HepG2 (cell line): ENCODE measurements around the gene CYLD. TPM values are rescaled to one million over a fixed set of nuclear protein-coding genes. Genes with fewer than 3 reads are reported as not detected.

ENCODE experiments used
- CENPX ChIP-seq: sonication (generic); formaldehyde crosslinking; IDR thresholded peaks from 2 replicates; pipeline ENCODE4 v1.9.0; 2021; ENCODE audit warnings: mild to moderate bottlenecking, missing genetic modification reagents, moderate library complexity
- DPF2 ChIP-seq: sonication (generic); formaldehyde crosslinking; IDR thresholded peaks from 2 replicates; pipeline ENCODE4 v1.4.0; 2020; ENCODE audit warnings: mild to moderate bottlenecking, low read depth, missing genetic modification reagents, borderline replicate concordance
- FOXA1 ChIP-seq, 2 experiments: fragments of 450-650 bp in 1 of 2; sonication (generic) in 1 of 2; formaldehyde crosslinking in 1 of 2; IDR thresholded peaks; 2 replicates each; pipeline versions ENCODE4 v1.4.0 to v1.6.1; 2016 to 2020; ENCODE audit warnings: missing genetic modification reagents in 1 of 2
- HCFC1 ChIP-seq: fragments of 150-350 bp; IDR thresholded peaks from 2 replicates; pipeline ENCODE4 v1.6.1; 2014; ENCODE audit warnings: low read depth, low read length
- MED13 ChIP-seq: sonication (generic); formaldehyde crosslinking; IDR thresholded peaks from 2 replicates; pipeline ENCODE4 v1.5.0; 2020; ENCODE audit warnings: missing genetic modification reagents
- MLLT10 ChIP-seq: sonication (generic); formaldehyde crosslinking; IDR thresholded peaks from 2 replicates; pipeline ENCODE4 v1.4.0; 2020; ENCODE audit warnings: missing genetic modification reagents
- MTF2 ChIP-seq: sonication (generic); formaldehyde crosslinking; IDR thresholded peaks from 2 replicates; pipeline ENCODE4 v1.5.0; 2020; ENCODE audit warnings: missing genetic modification reagents, borderline replicate concordance
- MXD4 ChIP-seq: IDR thresholded peaks from 2 replicates; pipeline ENCODE4 v1.6.1; 2016; ENCODE audit warnings: mild to moderate bottlenecking, missing biosample characterization, missing genetic modification reagents
- RNF219 ChIP-seq: sonication (generic); formaldehyde crosslinking; IDR thresholded peaks from 2 replicates; pipeline ENCODE4 v1.5.0; 2020; ENCODE audit warnings: mild to moderate bottlenecking, missing genetic modification reagents
- THAP9 ChIP-seq: sonication (generic); formaldehyde crosslinking; IDR thresholded peaks from 2 replicates; pipeline ENCODE4; 2020; ENCODE audit warnings: missing genetic modification reagents, mild to moderate bottlenecking, borderline replicate concordance
- YEATS2 ChIP-seq: sonication (generic); formaldehyde crosslinking; IDR thresholded peaks from 2 replicates; pipeline ENCODE4 v1.4.0; 2020; ENCODE audit warnings: missing genetic modification reagents, borderline replicate concordance
- ZMAT3 ChIP-seq: sonication (generic); formaldehyde crosslinking; conservative IDR thresholded peaks from 2 replicates; pipeline ENCODE4 v1.7.0; 2021; ENCODE audit warnings: missing genetic modification reagents
- ZNF253 ChIP-seq: sonication (generic); formaldehyde crosslinking; IDR thresholded peaks from 2 replicates; pipeline ENCODE4 v1.8.0; 2022; ENCODE audit warnings: mild to moderate bottlenecking, missing genetic modification reagents, borderline replicate concordance
- ZNF33A ChIP-seq: sonication (generic); formaldehyde crosslinking; IDR thresholded peaks from 2 replicates; pipeline ENCODE4 v1.5.1; 2020; ENCODE audit warnings: missing genetic modification reagents, mild to moderate bottlenecking, moderate library complexity, borderline replicate concordance
- ZNF674 ChIP-seq: sonication (generic); formaldehyde crosslinking; IDR thresholded peaks from 2 replicates; pipeline ENCODE4 v1.5.0; 2020; ENCODE audit warnings: low read depth, mild to moderate bottlenecking, missing genetic modification reagents
- ZNF772 ChIP-seq: sonication (generic); formaldehyde crosslinking; IDR thresholded peaks from 2 replicates; pipeline ENCODE4 v1.5.0; 2020; ENCODE audit warnings: mild to moderate bottlenecking, missing genetic modification reagents
- ZSCAN12 ChIP-seq: sonication (generic); formaldehyde crosslinking; IDR thresholded peaks from 2 replicates; pipeline ENCODE4 v1.9.0; 2021; ENCODE audit warnings: mild to moderate bottlenecking, missing genetic modification reagents
- polyA plus RNA-seq, 8 experiments: library from polyadenylated mRNA; depleted of rRNA in 3 of 8; stranded (reverse) in 7 of 8; unstranded in 1 of 8; fragments of >200 nt; fragmentation: Illumina TruSeq in 4 of 8; extraction: Trizol in 4 of 8; gene quantifications; 2 replicates each; pipeline versions ENCODE4 v1.2.1 to v1.2.3, GENCODE V29; 2011 to 2016; ENCODE audit warnings: low read depth in 4 of 8, missing spikeins in 1 of 8, mixed read lengths in 1 of 8; ENCODE audit not compliant: insufficient read depth in 1 of 8
- total RNA-seq, 5 experiments: library from RNA; depleted of rRNA; stranded (reverse); fragments of >200 nt; fragmentation: Illumina TruSeq; extraction: Trizol; gene quantifications; 2 replicates each; pipeline ENCODE4 v1.2.3, GENCODE V29; 2016; ENCODE audit warnings: low read depth in 1 of 5
- TF ChIP-seq, protein P1 (sequence below): sonication (generic); formaldehyde crosslinking; IDR thresholded peaks from 2 replicates; pipeline ENCODE4 v1.4.0; 2020; ENCODE audit warnings: low read depth, mild to moderate bottlenecking, missing genetic modification reagents
- TF ChIP-seq, protein P2 (sequence below): sonication (generic); formaldehyde crosslinking; IDR thresholded peaks from 2 replicates; pipeline ENCODE4 v1.4.0; 2020; ENCODE audit warnings: missing genetic modification reagents

CYLD gene
- total and polyA plus RNA-seq, 2 of the 13 experiments (the other 11 are each of a cell fraction or from before 2014, with no cell fraction given), result 6.1 to 11.4 TPM

DNA sequence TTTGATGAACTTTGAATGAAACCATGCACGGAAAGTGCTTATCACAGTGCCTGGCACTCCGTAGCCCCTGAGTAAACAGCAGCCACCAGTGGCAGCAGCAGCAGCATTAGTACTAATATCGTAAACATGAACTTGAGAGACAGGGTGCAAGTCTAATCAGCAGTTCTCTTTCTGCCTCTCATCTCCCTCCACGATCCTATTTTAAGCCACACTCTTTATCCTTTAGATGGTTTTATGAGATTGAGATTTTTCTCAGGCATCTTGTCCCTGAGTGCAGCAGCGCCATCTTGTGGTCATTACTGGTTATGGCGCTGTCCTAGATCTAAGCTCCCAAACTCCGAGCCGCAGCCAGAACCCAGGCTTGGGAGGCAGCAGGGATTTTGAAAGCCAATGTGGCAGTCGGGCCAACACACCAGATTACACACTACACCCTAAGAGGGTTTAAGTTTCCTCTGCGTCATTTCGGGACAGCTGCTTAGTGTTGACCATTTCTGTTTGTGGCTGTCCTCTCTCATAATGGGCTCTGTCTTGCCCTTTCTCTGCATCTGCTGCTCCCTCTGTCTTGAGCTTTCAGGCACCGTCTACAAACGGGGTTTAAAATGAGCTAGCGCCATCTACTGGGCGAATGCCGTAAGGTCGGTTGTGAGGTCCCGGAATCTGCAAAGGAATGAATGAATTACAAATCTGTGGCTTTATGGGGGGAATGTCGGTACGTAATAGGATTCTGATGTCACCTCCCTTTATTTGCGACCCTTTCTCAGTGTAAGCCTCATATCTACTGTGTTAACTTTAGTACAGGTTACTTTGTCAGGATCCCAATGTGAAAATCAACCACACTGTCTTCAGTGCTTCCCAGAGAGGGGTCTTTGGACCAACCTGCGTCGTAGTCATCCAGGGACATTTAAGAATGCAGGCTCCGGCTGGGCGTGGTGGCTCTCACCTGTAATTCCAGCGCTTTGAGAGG lies 64.5 kb downstream of the CYLD start (continued):
- TF ChIP-seq, protein P1, sequence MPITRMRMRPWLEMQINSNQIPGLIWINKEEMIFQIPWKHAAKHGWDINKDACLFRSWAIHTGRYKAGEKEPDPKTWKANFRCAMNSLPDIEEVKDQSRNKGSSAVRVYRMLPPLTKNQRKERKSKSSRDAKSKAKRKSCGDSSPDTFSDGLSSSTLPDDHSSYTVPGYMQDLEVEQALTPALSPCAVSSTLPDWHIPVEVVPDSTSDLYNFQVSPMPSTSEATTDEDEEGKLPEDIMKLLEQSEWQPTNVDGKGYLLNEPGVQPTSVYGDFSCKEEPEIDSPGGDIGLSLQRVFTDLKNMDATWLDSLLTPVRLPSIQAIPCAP (CRISPR knock-in tag), result no peak
- TF ChIP-seq THAP9 (CRISPR knock-in tag) (peak; percentile 51; the same call in 1 of the 2 replicates), RNF219 (CRISPR knock-in tag) (no peak), CENPX (CRISPR knock-in tag) (no peak), YEATS2 (CRISPR knock-in tag) (no peak), ZMAT3 (0 out of 2 replicates have a peak, but pooled peaks have one; percentile 66), MXD4 (CRISPR knock-in tag) (peak; percentile 33; the same call in 1 of the 2 replicates), MLLT10 (CRISPR knock-in tag) (no peak), ZNF253 (no peak), MTF2 (CRISPR knock-in tag) (peak; percentile 91; the same call in 1 of the 2 replicates), ZNF674 (no peak), DPF2 (no peak), ZNF772 (CRISPR knock-in tag) (no peak), ZSCAN12 (CRISPR knock-in tag) (no peak), MED13 (CRISPR knock-in tag) (no peak), FOXA1 (IDR thresholded peaks at IDR 0.05) (no peak), FOXA1 (CRISPR knock-in tag; IDR thresholded peaks at IDR 0.05) (peak; percentile 83), HCFC1 (no peak), ZNF33A (CRISPR knock-in tag) (no peak; the same call in 1 of the 2 replicates)
- TF ChIP-seq, protein P2, sequence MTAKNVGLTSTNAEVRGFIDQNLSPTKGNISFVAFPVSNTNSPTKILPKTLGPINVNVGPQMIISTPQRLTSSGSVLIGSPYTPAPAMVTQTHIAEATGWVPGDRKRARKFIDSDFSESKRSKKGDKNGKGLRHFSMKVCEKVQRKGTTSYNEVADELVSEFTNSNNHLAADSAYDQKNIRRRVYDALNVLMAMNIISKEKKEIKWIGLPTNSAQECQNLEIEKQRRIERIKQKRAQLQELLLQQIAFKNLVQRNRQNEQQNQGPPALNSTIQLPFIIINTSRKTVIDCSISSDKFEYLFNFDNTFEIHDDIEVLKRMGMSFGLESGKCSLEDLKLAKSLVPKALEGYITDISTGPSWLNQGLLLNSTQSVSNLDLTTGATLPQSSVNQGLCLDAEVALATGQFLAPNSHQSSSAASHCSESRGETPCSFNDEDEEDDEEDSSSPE (CRISPR knock-in tag), result no peak
